HG02678 (cell line): Measurements from ENCODE around the gene ATCAY.
"Not testable (repeated sequence)": the region's sequence is repeated elsewhere in the genome, so short reads cannot be mapped to it uniquely, and the experiment has no call there.

Experiments
- ATAC-seq: cut with Tn5 transposase; IDR thresholded peaks from one replicate; pipeline ENCODE4 v1.9.1; 2021; ENCODE audit warnings: mild to moderate bottlenecking, moderate library complexity; ENCODE audit not compliant: unreplicated experiment

ATCAY gene

GRCh38 chr19:3967983-3968382, 87.5 kb downstream of the ATCAY start:
- ATAC-seq: not testable (repeated sequence)

GRCh38 chr19:3968556-3969434, 88.3 kb downstream of the ATCAY start:
- ATAC-seq: no peak

GRCh38 chr19:3969435-3970312, 89.2 kb downstream of the ATCAY start:
- no peak for ATAC-seq

- no peak for ATAC-seq
Measured at GRCh38 chr19:3970313-3970807, 89.9 kb downstream of the ATCAY start.

- peak; percentile 94 for ATAC-seq
Measured at GRCh38 chr19:3970808-3971598, 90.5 kb downstream of the ATCAY start, which contains the start of gene DAPK3. TSS of gene DAPK3 (minus strand) at chr19:3971099. CDS start at chr19:3969735, 1,364 bp downstream.

GRCh38 chr19:3975144-3975543, 94.7 kb downstream of the ATCAY start:
- ATAC-seq: no peak

GRCh38 chr19:3975637-3976087, 95.2 kb downstream of the ATCAY start:
- ATAC-seq: no peak

- ATAC-seq: no peak
Measured at GRCh38 chr19:3976495-3977241, 96.2 kb downstream of the ATCAY start.
